SK-N-MC (cell line): ENCODE results near the gene SYVN1.

ENCODE experiments used
- EZH2 ChIP-seq: fragments of 200-600 bp; sonication (generic); IDR thresholded peaks from one replicate; pipeline ENCODE4 v1.6.1; 2017; ENCODE audit warnings: antibody characterized with exemption
- POLR2AphosphoS5 ChIP-seq: IDR thresholded peaks from 2 replicates; pipeline ENCODE4 v1.6.1; 2012; ENCODE audit warnings: mild to moderate bottlenecking, low read depth, low read length, borderline replicate concordance

GRCh38 chr11:65095427-65095826 lies 38.9 kb downstream of the SYVN1 start:
- TF ChIP-seq EZH2 (no peak), POLR2AphosphoS5 (no peak)
